Cardiac atrium fibroblast (primary cell): Measurements from ENCODE around the gene UGT2B15. TPM values are rescaled to one million over a fixed set of nuclear protein-coding genes. Genes with fewer than 3 reads are reported as not detected.

Source experiments
- total RNA-seq: library from RNA; depleted of rRNA; stranded (reverse); fragments of >200 nt; gene quantifications from 2 replicates; pipeline ENCODE4 v1.2.3, GENCODE V29; 2015

UGT2B15 gene
- not detected in 2 replicates for total RNA-seq

GRCh38 chr4:68670479-68670939 is at the start of gene UGT2B15:
Gene UGT2B15, minus strand, starts transcription at chr4:68670652. Its CDS starts 34 bp downstream, at chr4:68670618.

Other genes starting within 250 kb of the UGT2B15 start
- gene TMPRSS11E, start 223.2 kb downstream of the UGT2B15 start, total RNA-seq: not detected in 2 replicates
- not detected in 2 replicates for gene UGT2B17, start 94.3 kb downstream of the UGT2B15 start, total RNA-seq
- not detected in 2 replicates for gene UGT2B10, start 145.3 kb upstream of the UGT2B15 start, total RNA-seq